H54 (cell line): ENCODE measurements around the gene LIG4.

Experiments used
- DNase-seq: peaks from one replicate; pipeline ENCODE4 v3.0.0; 2011; ENCODE audit warnings: low spot score, mixed read lengths; ENCODE audit not compliant: insufficient read length
- FAIRE-seq: peaks from 3 replicates; lab custom pipeline; 2011; peaks lifted over from hg19 to GRCh38; lab: Jason Lieb, UNC
- POLR2A ChIP-seq: IDR thresholded peaks from 2 replicates; pipeline ENCODE4 v1.6.1; 2011; ENCODE audit warnings: low read depth, mild to moderate bottlenecking, low read length

Gene LIG4

GRCh38 chr13:108214441-108215271, 680 bp downstream of the LIG4 start:
- peak; percentile 23 for FAIRE-seq

GRCh38 chr13:108213946-108214345, 1.4 kb downstream of the LIG4 start:
- FAIRE-seq, result peak; percentile 91
- DNase-seq, result no peak
- TF ChIP-seq POLR2A, result no peak

More at GRCh38 chr13:108214441-108215271, 680 bp downstream of the LIG4 start:
- DNase-seq, result no peak
- no peak for TF ChIP-seq POLR2A

- FAIRE-seq (no peak), DNase-seq (no peak)
- no peak for TF ChIP-seq POLR2A
Measured at GRCh38 chr13:108212886-108213285, 2.5 kb downstream of the LIG4 start.

GRCh38 chr13:108210551-108210950, 4.8 kb downstream of the LIG4 start:
- DNase-seq, result no peak
- peak; percentile 87 for FAIRE-seq
- TF ChIP-seq POLR2A, result no peak

- peak; percentile 95 for FAIRE-seq
- no peak for DNase-seq
- no peak for TF ChIP-seq POLR2A
Measured at GRCh38 chr13:108200781-108201398, 14.4 kb downstream of the LIG4 start.

- no peak for TF ChIP-seq POLR2A
- DNase-seq (no peak), FAIRE-seq (no peak)
Measured at GRCh38 chr13:108195861-108196260, 19.5 kb downstream of the LIG4 start.

GRCh38 chr13:108195146-108195545, 20.2 kb downstream of the LIG4 start:
- no peak for TF ChIP-seq POLR2A
- no peak for FAIRE-seq
- DNase-seq, result no peak

GRCh38 chr13:108194435-108194936, 20.9 kb downstream of the LIG4 start:
- DNase-seq (no peak), FAIRE-seq (no peak)
- TF ChIP-seq POLR2A, result no peak

GRCh38 chr13:108193806-108194205, 21.5 kb downstream of the LIG4 start:
- peak; percentile 72 for FAIRE-seq
- no peak for TF ChIP-seq POLR2A
- no peak for DNase-seq

- FAIRE-seq, result peak; percentile 76
- no peak for TF ChIP-seq POLR2A
- DNase-seq, result no peak
Measured at GRCh38 chr13:108190897-108191296, 24.4 kb downstream of the LIG4 start.

GRCh38 chr13:108188260-108188659, 27.1 kb downstream of the LIG4 start:
- TF ChIP-seq POLR2A, result no peak
- DNase-seq, result no peak
- no peak for FAIRE-seq

- peak; percentile 33 for FAIRE-seq
Measured at GRCh38 chr13:108185223-108185622, 30.1 kb downstream of the LIG4 start.

GRCh38 chr13:108182652-108183051, 32.7 kb downstream of the LIG4 start:
- no peak for TF ChIP-seq POLR2A
- DNase-seq (no peak), FAIRE-seq (peak; percentile 43)

More at GRCh38 chr13:108185223-108185622, 30.1 kb downstream of the LIG4 start:
- no peak for TF ChIP-seq POLR2A
- no peak for DNase-seq

- TF ChIP-seq POLR2A, result no peak
- FAIRE-seq, result no peak
- no peak for DNase-seq
Measured at GRCh38 chr13:108178078-108178477, 37.3 kb downstream of the LIG4 start.
